H9 (cell line): Measurements from ENCODE around the gene IQGAP2. TPM values are rescaled to one million over a fixed set of nuclear protein-coding genes. Genes with fewer than 3 reads are reported as not detected.

ENCODE experiments used
- DNase-seq: peaks from one replicate; pipeline ENCODE4 v3.0.0-alpha.2; 2017
- H2AFZ ChIP-seq: one replicate; pipeline ENCODE4 v1.6.1; 2013; ENCODE audit warnings: mild to moderate bottlenecking, low read length, control low read depth, moderate library complexity
- H2AK5ac ChIP-seq: 2 replicates; pipeline ENCODE4 v1.6.1; 2013; ENCODE audit warnings: low read length, control low read depth, mixed read lengths; ENCODE audit not compliant: insufficient read length
- H2BK120ac ChIP-seq: one replicate; pipeline ENCODE4 v1.6.1; 2013; ENCODE audit warnings: low read depth, mild to moderate bottlenecking, low read length, control low read depth, inconsistent platforms; ENCODE audit not compliant: poor library complexity, severe bottlenecking
- H2BK12ac ChIP-seq: 2 replicates; pipeline ENCODE4 v1.6.1; 2013; ENCODE audit warnings: low read length, control low read depth, mixed read lengths, low read depth; ENCODE audit not compliant: insufficient read length
- H2BK15ac ChIP-seq: 2 replicates; pipeline ENCODE4 v1.6.1; 2013; ENCODE audit warnings: low read depth, low read length, control low read depth
- H2BK20ac ChIP-seq: one replicate; pipeline ENCODE4 v1.6.1; 2013; ENCODE audit warnings: low read depth, mild to moderate bottlenecking, low read length, control low read depth, inconsistent platforms; ENCODE audit not compliant: poor library complexity, severe bottlenecking
- H2BK5ac ChIP-seq: 2 replicates; pipeline ENCODE4 v1.6.1; 2013; ENCODE audit warnings: low read length, control low read depth, mixed read lengths; ENCODE audit not compliant: insufficient read length
- H3K14ac ChIP-seq: 2 replicates; pipeline ENCODE4 v1.6.1; 2013; ENCODE audit warnings: low read length, control low read depth; ENCODE audit not compliant: insufficient read depth
- H3K18ac ChIP-seq: 2 replicates; pipeline ENCODE4 v1.6.1; 2013; ENCODE audit warnings: low read depth, mild to moderate bottlenecking, mixed read lengths, low read length, control low read depth; ENCODE audit not compliant: insufficient read length
- H3K23ac ChIP-seq: 2 replicates; pipeline ENCODE4 v1.6.1; 2013; ENCODE audit warnings: low read length, control low read depth, mixed read lengths, low read depth; ENCODE audit not compliant: insufficient read length
- H3K23me2 ChIP-seq: 2 replicates; pipeline ENCODE4 v1.6.1; 2013; ENCODE audit warnings: low read depth, mild to moderate bottlenecking, mixed read lengths, low read length, control low read depth; ENCODE audit not compliant: insufficient read length, poor library complexity, severe bottlenecking
- H3K27ac ChIP-seq: 2 replicates; pipeline ENCODE4 v1.5.1; 2013; ENCODE audit warnings: low read length, control low read depth, mixed read lengths, low read depth; ENCODE audit not compliant: insufficient read length
- H3K27me3 ChIP-seq: 2 replicates; pipeline ENCODE4 v1.6.1; 2013; ENCODE audit warnings: low read length, control low read depth, inconsistent platforms; ENCODE audit not compliant: insufficient read depth
- H3K4ac ChIP-seq: 2 replicates; pipeline ENCODE4 v1.6.1; 2013; ENCODE audit warnings: low read depth, mild to moderate bottlenecking, control low read depth, inconsistent platforms, low read length, moderate library complexity
- H3K4me1 ChIP-seq: 2 replicates; pipeline ENCODE4 v1.6.1; 2013; ENCODE audit warnings: low read length, control low read depth, inconsistent platforms; ENCODE audit not compliant: insufficient read depth
- H3K4me2 ChIP-seq: 2 replicates; pipeline ENCODE4 v1.6.1; 2013; ENCODE audit warnings: low read length, control low read depth, mixed read lengths; ENCODE audit not compliant: insufficient read length, insufficient read depth
- H3K56ac ChIP-seq: 2 replicates; pipeline ENCODE4 v1.6.1; 2013; ENCODE audit warnings: low read depth, mild to moderate bottlenecking, mixed read lengths, low read length, control low read depth; ENCODE audit not compliant: insufficient read length
- H3K79me1 ChIP-seq: 2 replicates; pipeline ENCODE4 v1.6.1; 2013; ENCODE audit warnings: low read depth, mild to moderate bottlenecking, moderate library complexity, low read length, control low read depth, inconsistent platforms; ENCODE audit not compliant: insufficient read depth, poor library complexity, severe bottlenecking
- H3K79me2 ChIP-seq: 2 replicates; pipeline ENCODE4 v1.6.1; 2013; ENCODE audit warnings: low read length, control low read depth, inconsistent platforms; ENCODE audit not compliant: insufficient read depth
- H3K9ac ChIP-seq: 2 replicates; pipeline ENCODE4 v1.6.1; 2013; ENCODE audit warnings: low read length, control low read depth, mixed read lengths; ENCODE audit not compliant: insufficient read length; ENCODE audit errors: extremely low read depth
- H3K9me3 ChIP-seq: one replicate; pipeline ENCODE4 v1.6.1; 2013; ENCODE audit warnings: low read depth, low read length, inconsistent platforms; ENCODE audit not compliant: control insufficient read depth
- H3T11ph ChIP-seq: one replicate; pipeline ENCODE4 v1.6.1; 2013; ENCODE audit warnings: mild to moderate bottlenecking, low read length, control low read depth, inconsistent platforms
- H4K20me1 ChIP-seq: one replicate; pipeline ENCODE4 v1.6.1; 2013; ENCODE audit not compliant: control insufficient read depth, insufficient read length, insufficient read depth
- H4K5ac ChIP-seq: 2 replicates; pipeline ENCODE4 v1.6.1; 2013; ENCODE audit warnings: low read depth, mild to moderate bottlenecking, mixed read lengths, low read length, control low read depth; ENCODE audit not compliant: insufficient read length
- H4K8ac ChIP-seq: replicated peaks from 2 replicates; pipeline ENCODE4 v1.6.1; 2013; ENCODE audit warnings: low read length, control low read depth, mixed read lengths, low read depth; ENCODE audit not compliant: insufficient read length
- H4K91ac ChIP-seq: 2 replicates; pipeline ENCODE4 v1.6.1; 2013; ENCODE audit warnings: low read depth, mild to moderate bottlenecking, moderate library complexity, mixed read lengths, low read length, control low read depth; ENCODE audit not compliant: insufficient read length
- H3K27ac Mint-ChIP-seq, 3 experiments: 2 replicates in 2 of 3; 3 replicates in 1 of 3; pipeline ENCODE4 v1.8.0; 2020 to 2021; ENCODE audit warnings: mixed read lengths in 3 of 3, mild to moderate bottlenecking in 1 of 3, moderate library complexity in 1 of 3
- H3K27me3 Mint-ChIP-seq: 2 replicates; pipeline ENCODE4 v1.8.0; 2021; ENCODE audit warnings: low read depth, mild to moderate bottlenecking, moderate library complexity, mixed read lengths
- H3K36me3 Mint-ChIP-seq, 3 experiments: 2 replicates in 2 of 3; 3 replicates in 1 of 3; pipeline ENCODE4 v1.8.0; 2020 to 2021; ENCODE audit warnings: low read depth in 3 of 3, mixed read lengths in 3 of 3; ENCODE audit not compliant: insufficient read depth in 1 of 3
- H3K4me1 Mint-ChIP-seq, 2 experiments: 2 replicates each; pipeline ENCODE4 v1.8.0; 2020; ENCODE audit warnings: mixed read lengths in 2 of 2
- H3K4me3 Mint-ChIP-seq, 2 experiments: 2 replicates in 1 of 2; 3 replicates in 1 of 2; pipeline ENCODE4 v1.8.0; 2020 to 2021; ENCODE audit warnings: mild to moderate bottlenecking in 2 of 2, mixed read lengths in 2 of 2, moderate library complexity in 1 of 2
- H3K9me3 Mint-ChIP-seq, 2 experiments: 2 replicates in 1 of 2; 3 replicates in 1 of 2; pipeline ENCODE4 v1.8.0; 2020; ENCODE audit warnings: mild to moderate bottlenecking in 2 of 2, mixed read lengths in 2 of 2, moderate library complexity in 1 of 2
- WGBS: extraction: QIAGEN DNeasy Blood & Tissue Kit; methylation state at CpG from one replicate; pipeline ENCODE4 v1.1.7; 2013; ENCODE audit warnings: missing lambda C conversion rate, low lambda C conversion rate, mixed read lengths; ENCODE audit not compliant: insufficient read length; ENCODE audit errors: extremely low coverage; 5-methylcytosine and 5-hydroxymethylcytosine counted together
- total RNA-seq: library from RNA; stranded (reverse); gene quantifications from 2 replicates; pipeline ENCODE4 v1.2.1, GENCODE V29; 2021
- TF ChIP-seq, protein P1 (sequence below): fragments of 200-600 bp; sonication (generic); conservative IDR thresholded peaks from 3 replicates; pipeline ENCODE4 v1.8.0; 2021; ENCODE audit warnings: antibody characterized with exemption, mild to moderate bottlenecking

Gene IQGAP2
- total RNA-seq, 1 experiment from 2014 or later, result 22.5 TPM

DNA sequence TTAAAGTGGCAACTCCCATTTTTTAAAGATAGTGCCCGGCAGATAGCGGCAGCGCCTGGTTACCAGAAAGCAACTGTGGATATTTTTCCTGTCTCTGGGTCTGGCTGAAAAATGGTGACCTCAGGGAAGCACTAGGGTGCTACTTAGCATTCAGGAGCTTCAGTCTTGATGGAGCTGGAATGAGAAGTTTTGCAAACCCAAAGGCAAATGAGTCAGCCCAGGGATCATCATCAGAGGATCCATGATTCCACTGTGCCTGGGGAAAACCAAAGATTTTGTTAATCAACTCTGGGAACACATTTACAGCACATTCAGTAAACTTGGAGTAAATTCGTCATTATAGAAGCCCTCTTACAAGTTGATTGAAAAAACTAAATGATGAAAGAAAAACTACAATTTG lies 339.5 kb downstream of the IQGAP2 start:
- no peak overlapping the region for H2BK5ac ChIP-seq
- H3K18ac ChIP-seq, result no peak overlapping the region
- H3K9me3 ChIP-seq, result no peaks in the 10 kb centered on the region
- H3K56ac ChIP-seq, result no peak overlapping the region
- H2AFZ ChIP-seq, result no peak overlapping the region
- no peak overlapping the region for H2AK5ac ChIP-seq
- TF ChIP-seq, protein P1, sequence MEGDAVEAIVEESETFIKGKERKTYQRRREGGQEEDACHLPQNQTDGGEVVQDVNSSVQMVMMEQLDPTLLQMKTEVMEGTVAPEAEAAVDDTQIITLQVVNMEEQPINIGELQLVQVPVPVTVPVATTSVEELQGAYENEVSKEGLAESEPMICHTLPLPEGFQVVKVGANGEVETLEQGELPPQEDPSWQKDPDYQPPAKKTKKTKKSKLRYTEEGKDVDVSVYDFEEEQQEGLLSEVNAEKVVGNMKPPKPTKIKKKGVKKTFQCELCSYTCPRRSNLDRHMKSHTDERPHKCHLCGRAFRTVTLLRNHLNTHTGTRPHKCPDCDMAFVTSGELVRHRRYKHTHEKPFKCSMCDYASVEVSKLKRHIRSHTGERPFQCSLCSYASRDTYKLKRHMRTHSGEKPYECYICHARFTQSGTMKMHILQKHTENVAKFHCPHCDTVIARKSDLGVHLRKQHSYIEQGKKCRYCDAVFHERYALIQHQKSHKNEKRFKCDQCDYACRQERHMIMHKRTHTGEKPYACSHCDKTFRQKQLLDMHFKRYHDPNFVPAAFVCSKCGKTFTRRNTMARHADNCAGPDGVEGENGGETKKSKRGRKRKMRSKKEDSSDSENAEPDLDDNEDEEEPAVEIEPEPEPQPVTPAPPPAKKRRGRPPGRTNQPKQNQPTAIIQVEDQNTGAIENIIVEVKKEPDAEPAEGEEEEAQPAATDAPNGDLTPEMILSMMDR, result no peak
- no peak for DNase-seq
- no peak overlapping the region for H3T11ph ChIP-seq
- Mint-ChIP-seq H3K9me3 (no peaks in the 10 kb centered on the region), H3K27me3 (no peaks in the 10 kb centered on the region), H3K4me1 (peaks cover 3 to 12% of the 10 kb centered on the region in 2 experiments; a peak in 2 of 4 replicates), H3K36me3 (no peaks in the 10 kb centered on the region), H3K27ac (no peak overlapping the region; a peak in 1 of 7 replicates), H3K4me3 (no peak overlapping the region)
- H2BK15ac ChIP-seq, result no peak overlapping the region
- no peak overlapping the region for H3K4me2 ChIP-seq
- no peak overlapping the region for H3K14ac ChIP-seq
- no peaks in the 10 kb centered on the region for H3K79me2 ChIP-seq
- H3K23me2 ChIP-seq, result no peaks in the 10 kb centered on the region
- no peak overlapping the region for H4K8ac ChIP-seq
- H2BK12ac ChIP-seq, result no peak overlapping the region
- no peaks in the 10 kb centered on the region for H4K20me1 ChIP-seq
- H4K5ac ChIP-seq, result no peak overlapping the region
- H3K4ac ChIP-seq, result no peak overlapping the region
- no peaks in the 10 kb centered on the region for H3K79me1 ChIP-seq
- H3K27ac ChIP-seq, result no peak overlapping the region
- no peak overlapping the region for H2BK120ac ChIP-seq
- H3K9ac ChIP-seq, result no peak overlapping the region
- peaks cover 4% of the 10 kb centered on the region; the same call in 1 of the 2 replicates for H3K4me1 ChIP-seq
- WGBS, result no CpG with 5 or more reads among the region's 4 CpGs
- H3K27me3 ChIP-seq, result no peaks in the 10 kb centered on the region
- H3K23ac ChIP-seq, result no peak overlapping the region
- H2BK20ac ChIP-seq, result no peak overlapping the region
- H4K91ac ChIP-seq, result no peak overlapping the region
